A549 treated with RU486 at 1 μM for 4 hours (cell line): ENCODE data around the gene ERG28. TPM values are rescaled to one million over a fixed set of nuclear protein-coding genes. Genes with fewer than 3 reads are reported as not detected.

ENCODE experiments used
- total RNA-seq: library from RNA; stranded (reverse); fragments of 200-300 nt; extraction: Qiagen RNA extraction; gene quantifications from 5 replicates; pipeline ENCODE4 v1.2.3, GENCODE V29; 2022; ENCODE audit warnings: low read depth

The ERG28 gene
- 12.6 to 15.9 TPM (median 15.7 TPM) in 5 replicates for total RNA-seq

GRCh38 chr14:75660630-75661498 is at the start of gene ERG28, which contains the start of gene TTLL5:
TSS of gene ERG28 (minus strand) at chr14:75660876. CDS start at chr14:75657502, 3,374 bp downstream.
TSS of gene TTLL5 (plus strand) at chr14:75661246. CDS start at chr14:75663150, 1,904 bp downstream.

Other genes with a start within 250 kb of the ERG28 start
- 17.2 to 28.4 TPM (median 27.7 TPM) in 5 replicates for gene JDP2, start 232.9 kb downstream of the ERG28 start, total RNA-seq
- 0.22 TPM in 1 of 5 replicates, not detected in the others for gene BATF, start 138.4 kb downstream of the ERG28 start, total RNA-seq
- 2.7 to 3.9 TPM (median 3.3 TPM) in 5 replicates for gene FLVCR2, start 82.3 kb downstream of the ERG28 start, total RNA-seq
- 12.1 to 14.0 TPM (median 13.3 TPM) in 5 replicates for gene TTLL5, start 370 bp upstream of the ERG28 start, total RNA-seq